HepG2 (cell line): ENCODE results near the gene TNP2. TPM values are rescaled to one million over a fixed set of nuclear protein-coding genes. Genes with fewer than 3 reads are reported as not detected.

Experiments
- AGO2 ChIP-seq: fragments of 200-400 bp; formaldehyde crosslinking; optimal IDR thresholded peaks from 2 replicates; pipeline ENCODE3; 2017; ENCODE audit warnings: mild to moderate bottlenecking, low read depth, low read length, moderate library complexity
- ARID5B ChIP-seq: IDR thresholded peaks from 2 replicates; pipeline ENCODE4 v1.4.0; 2020; ENCODE audit warnings: mild to moderate bottlenecking, missing genetic modification reagents
- FOXP4 ChIP-seq: sonication (generic); formaldehyde crosslinking; IDR thresholded peaks from 2 replicates; pipeline ENCODE4 v1.4.0; 2020; ENCODE audit warnings: missing genetic modification reagents
- LCORL ChIP-seq, 2 experiments: fragments of 450-650 bp in 1 of 2; sonication (generic) in 1 of 2; formaldehyde crosslinking in 1 of 2; IDR thresholded peaks; 2 replicates each; pipeline versions ENCODE4 v1.5.0 to v1.6.1; 2017 to 2020; ENCODE audit warnings: antibody characterized with exemption in 1 of 2, missing genetic modification reagents in 1 of 2
- MAFF ChIP-seq: IDR thresholded peaks from 2 replicates; pipeline ENCODE4 v1.6.1; 2011; ENCODE audit warnings: low read depth, low read length, improper control_type of control experiment
- MEIS1 ChIP-seq: sonication (generic); formaldehyde crosslinking; IDR thresholded peaks from 2 replicates; pipeline ENCODE4 v1.9.0; 2021; ENCODE audit warnings: mild to moderate bottlenecking, missing genetic modification reagents, moderate library complexity, borderline replicate concordance
- MXD1 ChIP-seq: sonication (generic); formaldehyde crosslinking; IDR thresholded peaks from 2 replicates; pipeline ENCODE4 v1.4.0; 2020; ENCODE audit warnings: mild to moderate bottlenecking, missing genetic modification reagents
- NPAS2 ChIP-seq: sonication (generic); formaldehyde crosslinking; IDR thresholded peaks from 2 replicates; pipeline ENCODE4 v1.8.0; 2022; ENCODE audit warnings: mild to moderate bottlenecking, missing genetic modification reagents, borderline replicate concordance
- SIN3A ChIP-seq: IDR thresholded peaks from 2 replicates; pipeline ENCODE4 v1.6.1; 2011; ENCODE audit warnings: low read depth, mild to moderate bottlenecking, control low read depth, low read length, borderline replicate concordance
- ZNF138 ChIP-seq: sonication (generic); formaldehyde crosslinking; IDR thresholded peaks from 2 replicates; pipeline ENCODE4 v1.5.0; 2020; ENCODE audit warnings: mild to moderate bottlenecking, low read depth, missing genetic modification reagents
- polyA plus RNA-seq, 8 experiments: library from polyadenylated mRNA; depleted of rRNA in 3 of 8; stranded (reverse) in 7 of 8; unstranded in 1 of 8; fragments of >200 nt; fragmentation: Illumina TruSeq in 4 of 8; extraction: Trizol in 4 of 8; gene quantifications; 2 replicates each; pipeline versions ENCODE4 v1.2.1 to v1.2.3, GENCODE V29; 2011 to 2016; ENCODE audit warnings: low read depth in 4 of 8, missing spikeins in 1 of 8, mixed read lengths in 1 of 8; ENCODE audit not compliant: insufficient read depth in 1 of 8
- total RNA-seq, 5 experiments: library from RNA; depleted of rRNA; stranded (reverse); fragments of >200 nt; fragmentation: Illumina TruSeq; extraction: Trizol; gene quantifications; 2 replicates each; pipeline ENCODE4 v1.2.3, GENCODE V29; 2016; ENCODE audit warnings: low read depth in 1 of 5
- TF ChIP-seq, protein P1 (sequence below): sonication (generic); formaldehyde crosslinking; IDR thresholded peaks from 2 replicates; pipeline ENCODE4 v1.5.1; 2020; ENCODE audit warnings: mild to moderate bottlenecking, missing genetic modification reagents, borderline replicate concordance
- TF ChIP-seq, protein P2 (sequence below): sonication (generic); formaldehyde crosslinking; IDR thresholded peaks from 2 replicates; pipeline ENCODE4 v1.5.0; 2020; ENCODE audit warnings: missing genetic modification reagents

Gene TNP2
- total and polyA plus RNA-seq, 2 of the 13 experiments (the other 11 are each of a cell fraction or from before 2014, with no cell fraction given): not detected

DNA sequence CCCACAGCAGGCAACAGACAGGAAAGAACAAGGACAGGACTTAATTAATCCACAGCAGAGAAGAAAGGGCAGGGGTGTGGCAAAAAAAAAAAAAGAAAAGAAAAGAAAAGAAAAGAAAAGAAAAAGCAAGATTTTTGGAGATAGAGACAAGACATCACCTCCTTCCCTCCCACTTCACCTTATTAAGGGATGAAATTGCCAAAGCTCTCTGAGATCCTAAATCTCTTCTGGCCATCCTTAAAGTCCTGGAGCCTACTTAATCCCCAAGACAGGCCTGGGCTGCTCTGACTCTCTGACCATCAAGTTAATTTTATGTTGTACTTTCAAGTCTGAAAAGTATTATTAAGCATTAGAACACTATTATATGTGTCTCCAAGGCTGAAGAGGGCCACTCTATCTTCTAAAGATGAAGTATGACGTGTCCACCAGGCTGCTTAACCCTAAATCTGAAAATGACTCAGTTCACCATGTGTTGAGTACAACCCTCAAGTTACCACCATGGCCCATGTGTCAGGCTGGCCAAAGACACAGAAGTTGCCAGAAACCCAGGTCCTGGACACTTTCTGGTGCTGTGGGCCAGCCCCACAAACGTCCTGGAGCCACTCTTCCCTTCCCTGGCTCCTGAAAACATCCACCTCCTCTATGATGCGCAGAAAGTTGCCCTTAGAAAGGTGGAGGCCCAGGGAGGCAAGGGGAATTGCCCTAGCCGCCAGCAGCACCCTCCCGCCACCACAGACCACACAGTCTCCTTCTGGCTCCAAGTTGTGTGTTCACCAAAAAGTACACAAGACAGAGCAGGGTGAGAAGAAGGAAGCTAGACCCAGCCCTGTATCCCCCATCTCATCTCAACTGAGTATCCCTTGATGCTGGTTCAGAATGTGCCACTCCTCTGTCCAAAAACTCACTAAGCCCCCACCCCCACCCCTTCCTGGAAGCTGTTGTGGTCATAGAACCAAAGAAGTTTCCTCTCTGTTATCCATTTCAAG, 15.8 kb downstream of the TNP2 start (continued):
- no peak for TF ChIP-seq MAFF
- no peak for TF ChIP-seq MXD1 (CRISPR knock-in tag)
- TF ChIP-seq ARID5B: no peak
- TF ChIP-seq NPAS2 (CRISPR knock-in tag): no peak
- TF ChIP-seq, protein P1, sequence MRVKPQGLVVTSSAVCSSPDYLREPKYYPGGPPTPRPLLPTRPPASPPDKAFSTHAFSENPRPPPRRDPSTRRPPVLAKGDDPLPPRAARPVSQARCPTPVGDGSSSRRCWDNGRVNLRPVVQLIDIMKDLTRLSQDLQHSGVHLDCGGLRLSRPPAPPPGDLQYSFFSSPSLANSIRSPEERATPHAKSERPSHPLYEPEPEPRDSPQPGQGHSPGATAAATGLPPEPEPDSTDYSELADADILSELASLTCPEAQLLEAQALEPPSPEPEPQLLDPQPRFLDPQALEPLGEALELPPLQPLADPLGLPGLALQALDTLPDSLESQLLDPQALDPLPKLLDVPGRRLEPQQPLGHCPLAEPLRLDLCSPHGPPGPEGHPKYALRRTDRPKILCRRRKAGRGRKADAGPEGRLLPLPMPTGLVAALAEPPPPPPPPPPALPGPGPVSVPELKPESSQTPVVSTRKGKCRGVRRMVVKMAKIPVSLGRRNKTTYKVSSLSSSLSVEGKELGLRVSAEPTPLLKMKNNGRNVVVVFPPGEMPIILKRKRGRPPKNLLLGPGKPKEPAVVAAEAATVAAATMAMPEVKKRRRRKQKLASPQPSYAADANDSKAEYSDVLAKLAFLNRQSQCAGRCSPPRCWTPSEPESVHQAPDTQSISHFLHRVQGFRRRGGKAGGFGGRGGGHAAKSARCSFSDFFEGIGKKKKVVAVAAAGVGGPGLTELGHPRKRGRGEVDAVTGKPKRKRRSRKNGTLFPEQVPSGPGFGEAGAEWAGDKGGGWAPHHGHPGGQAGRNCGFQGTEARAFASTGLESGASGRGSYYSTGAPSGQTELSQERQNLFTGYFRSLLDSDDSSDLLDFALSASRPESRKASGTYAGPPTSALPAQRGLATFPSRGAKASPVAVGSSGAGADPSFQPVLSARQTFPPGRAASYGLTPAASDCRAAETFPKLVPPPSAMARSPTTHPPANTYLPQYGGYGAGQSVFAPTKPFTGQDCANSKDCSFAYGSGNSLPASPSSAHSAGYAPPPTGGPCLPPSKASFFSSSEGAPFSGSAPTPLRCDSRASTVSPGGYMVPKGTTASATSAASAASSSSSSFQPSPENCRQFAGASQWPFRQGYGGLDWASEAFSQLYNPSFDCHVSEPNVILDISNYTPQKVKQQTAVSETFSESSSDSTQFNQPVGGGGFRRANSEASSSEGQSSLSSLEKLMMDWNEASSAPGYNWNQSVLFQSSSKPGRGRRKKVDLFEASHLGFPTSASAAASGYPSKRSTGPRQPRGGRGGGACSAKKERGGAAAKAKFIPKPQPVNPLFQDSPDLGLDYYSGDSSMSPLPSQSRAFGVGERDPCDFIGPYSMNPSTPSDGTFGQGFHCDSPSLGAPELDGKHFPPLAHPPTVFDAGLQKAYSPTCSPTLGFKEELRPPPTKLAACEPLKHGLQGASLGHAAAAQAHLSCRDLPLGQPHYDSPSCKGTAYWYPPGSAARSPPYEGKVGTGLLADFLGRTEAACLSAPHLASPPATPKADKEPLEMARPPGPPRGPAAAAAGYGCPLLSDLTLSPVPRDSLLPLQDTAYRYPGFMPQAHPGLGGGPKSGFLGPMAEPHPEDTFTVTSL (CRISPR knock-in tag): no peak
- TF ChIP-seq SIN3A: 0 out of 2 replicates have a peak, but pooled peaks have one; percentile 52
- TF ChIP-seq LCORL (IDR thresholded peaks at IDR 0.05): no peak
- TF ChIP-seq LCORL (CRISPR knock-in tag; IDR thresholded peaks at IDR 0.05): no peak
- TF ChIP-seq MEIS1 (CRISPR knock-in tag): no peak
- TF ChIP-seq FOXP4 (CRISPR knock-in tag): no peak
- TF ChIP-seq AGO2: peak; percentile 64
- TF ChIP-seq, protein P2, sequence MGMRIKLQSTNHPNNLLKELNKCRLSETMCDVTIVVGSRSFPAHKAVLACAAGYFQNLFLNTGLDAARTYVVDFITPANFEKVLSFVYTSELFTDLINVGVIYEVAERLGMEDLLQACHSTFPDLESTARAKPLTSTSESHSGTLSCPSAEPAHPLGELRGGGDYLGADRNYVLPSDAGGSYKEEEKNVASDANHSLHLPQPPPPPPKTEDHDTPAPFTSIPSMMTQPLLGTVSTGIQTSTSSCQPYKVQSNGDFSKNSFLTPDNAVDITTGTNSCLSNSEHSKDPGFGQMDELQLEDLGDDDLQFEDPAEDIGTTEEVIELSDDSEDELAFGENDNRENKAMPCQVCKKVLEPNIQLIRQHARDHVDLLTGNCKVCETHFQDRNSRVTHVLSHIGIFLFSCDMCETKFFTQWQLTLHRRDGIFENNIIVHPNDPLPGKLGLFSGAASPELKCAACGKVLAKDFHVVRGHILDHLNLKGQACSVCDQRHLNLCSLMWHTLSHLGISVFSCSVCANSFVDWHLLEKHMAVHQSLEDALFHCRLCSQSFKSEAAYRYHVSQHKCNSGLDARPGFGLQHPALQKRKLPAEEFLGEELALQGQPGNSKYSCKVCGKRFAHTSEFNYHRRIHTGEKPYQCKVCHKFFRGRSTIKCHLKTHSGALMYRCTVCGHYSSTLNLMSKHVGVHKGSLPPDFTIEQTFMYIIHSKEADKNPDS (CRISPR knock-in tag): no peak
- TF ChIP-seq ZNF138 (CRISPR knock-in tag): no peak
